Measurements from ENCODE around the gene SFXN3. TPM values are rescaled to one million over a fixed set of nuclear protein-coding genes. Genes with fewer than 3 reads are reported as not detected.

Gene SFXN3
- total RNA-seq, 2 experiments from 2014 or later: 12.6 to 13.9 TPM

GRCh38 chr10:101007915-101008822, 22.9 kb upstream of the SFXN3 start:
- Mint-ChIP-seq H3K4me3 (no peak overlapping the region), H3K4me1 (peaks cover 5% of the 10 kb centered on the region), H3K27me3 (peaks cover 2% of the 10 kb centered on the region), H3K36me3 (no peaks in the 10 kb centered on the region), H3K27ac (no peak overlapping the region), H3K9me3 (no peaks in the 10 kb centered on the region)
- no peak for DNase-seq

- no peak overlapping the region for H3K4me3 Mint-ChIP-seq
- no peak for DNase-seq
- no peaks in the 10 kb centered on the region for H3K36me3 Mint-ChIP-seq
- H3K27ac Mint-ChIP-seq: no peak overlapping the region
- peaks cover 10% of the 10 kb centered on the region for H3K4me1 Mint-ChIP-seq
- H3K27me3 Mint-ChIP-seq: peaks cover 6% of the 10 kb centered on the region
- H3K9me3 Mint-ChIP-seq: no peaks in the 10 kb centered on the region
Measured at GRCh38 chr10:101008823-101009423, 22.1 kb upstream of the SFXN3 start.

GRCh38 chr10:101010329-101010728, 20.7 kb upstream of the SFXN3 start:
- Mint-ChIP-seq H3K36me3 (no peaks in the 10 kb centered on the region), H3K4me1 (peaks cover 19% of the 10 kb centered on the region), H3K27ac (no peak overlapping the region), H3K9me3 (no peaks in the 10 kb centered on the region), H3K27me3 (peaks cover 20% of the 10 kb centered on the region), H3K4me3 (no peak overlapping the region)
- DNase-seq: no peak

GRCh38 chr10:101011517-101012423, 19.3 kb upstream of the SFXN3 start:
- H3K4me1 Mint-ChIP-seq: peaks cover 20% of the 10 kb centered on the region
- H3K4me3 Mint-ChIP-seq: no peak overlapping the region
- no peak for DNase-seq
- peaks cover 31% of the 10 kb centered on the region for H3K27me3 Mint-ChIP-seq
- no peak overlapping the region for H3K27ac Mint-ChIP-seq
- H3K9me3 Mint-ChIP-seq: no peaks in the 10 kb centered on the region
- H3K36me3 Mint-ChIP-seq: no peaks in the 10 kb centered on the region

GRCh38 chr10:101012525-101013364, 18.3 kb upstream of the SFXN3 start:
- H3K27me3 Mint-ChIP-seq: peaks cover 40% of the 10 kb centered on the region
- no peak overlapping the region for H3K4me3 Mint-ChIP-seq

GRCh38 chr10:101013365-101013825, 17.6 kb upstream of the SFXN3 start:
- H3K9me3 Mint-ChIP-seq: no peaks in the 10 kb centered on the region
- H3K27me3 Mint-ChIP-seq: peaks cover 45% of the 10 kb centered on the region
- peak overlapping the region; percentile 64 for H3K27ac Mint-ChIP-seq
- H3K36me3 Mint-ChIP-seq: no peaks in the 10 kb centered on the region
- H3K4me1 Mint-ChIP-seq: peaks cover 22% of the 10 kb centered on the region
- peak overlapping the region; percentile 50 for H3K4me3 Mint-ChIP-seq
- DNase-seq: no peak

More at GRCh38 chr10:101012525-101013364, 18.3 kb upstream of the SFXN3 start:
- Mint-ChIP-seq H3K4me1 (peaks cover 20% of the 10 kb centered on the region), H3K27ac (peak overlapping the region; percentile 64), H3K36me3 (no peaks in the 10 kb centered on the region), H3K9me3 (no peaks in the 10 kb centered on the region)
- DNase-seq: peak; percentile 80

- H3K4me1 Mint-ChIP-seq: peaks cover 25% of the 10 kb centered on the region
- DNase-seq: peak; percentile 75
- H3K4me3 Mint-ChIP-seq: no peak overlapping the region
- no peak overlapping the region for H3K27ac Mint-ChIP-seq
- no peaks in the 10 kb centered on the region for H3K36me3 Mint-ChIP-seq
- no peaks in the 10 kb centered on the region for H3K9me3 Mint-ChIP-seq
- peaks cover 53% of the 10 kb centered on the region for H3K27me3 Mint-ChIP-seq
Measured at GRCh38 chr10:101014230-101014884, 16.7 kb upstream of the SFXN3 start.

- no peak overlapping the region for H3K4me3 Mint-ChIP-seq
- H3K9me3 Mint-ChIP-seq: no peaks in the 10 kb centered on the region
- peaks cover 26% of the 10 kb centered on the region for H3K4me1 Mint-ChIP-seq
- DNase-seq: no peak
- H3K36me3 Mint-ChIP-seq: no peaks in the 10 kb centered on the region
- H3K27me3 Mint-ChIP-seq: peaks cover 58% of the 10 kb centered on the region
- H3K27ac Mint-ChIP-seq: no peak overlapping the region
Measured at GRCh38 chr10:101014966-101015581, 16.0 kb upstream of the SFXN3 start.

- Mint-ChIP-seq H3K4me3 (no peak overlapping the region), H3K36me3 (no peaks in the 10 kb centered on the region), H3K27ac (no peak overlapping the region), H3K4me1 (peaks cover 26% of the 10 kb centered on the region), H3K9me3 (no peaks in the 10 kb centered on the region), H3K27me3 (peaks cover 62% of the 10 kb centered on the region)
- no peak for DNase-seq
Measured at GRCh38 chr10:101015582-101015973, 15.5 kb upstream of the SFXN3 start.

- no peak for DNase-seq
- H3K4me1 Mint-ChIP-seq: peaks cover 26% of the 10 kb centered on the region
- peaks cover 69% of the 10 kb centered on the region for H3K27me3 Mint-ChIP-seq
- no peaks in the 10 kb centered on the region for H3K36me3 Mint-ChIP-seq
- H3K4me3 Mint-ChIP-seq: no peak overlapping the region
- H3K27ac Mint-ChIP-seq: no peak overlapping the region
- no peaks in the 10 kb centered on the region for H3K9me3 Mint-ChIP-seq
Measured at GRCh38 chr10:101016814-101017213, 14.2 kb upstream of the SFXN3 start.

GRCh38 chr10:101018118-101018599, 12.9 kb upstream of the SFXN3 start:
- Mint-ChIP-seq H3K27ac (no peak overlapping the region), H3K4me1 (peaks cover 21% of the 10 kb centered on the region), H3K36me3 (no peaks in the 10 kb centered on the region), H3K4me3 (no peak overlapping the region), H3K27me3 (peaks cover 72% of the 10 kb centered on the region), H3K9me3 (no peaks in the 10 kb centered on the region)
- no peak for DNase-seq

- peak; percentile 85 for DNase-seq
- no peak overlapping the region for H3K27ac Mint-ChIP-seq
- no peaks in the 10 kb centered on the region for H3K36me3 Mint-ChIP-seq
- no peaks in the 10 kb centered on the region for H3K9me3 Mint-ChIP-seq
- peaks cover 17% of the 10 kb centered on the region for H3K4me1 Mint-ChIP-seq
- H3K4me3 Mint-ChIP-seq: no peak overlapping the region
- H3K27me3 Mint-ChIP-seq: peaks cover 67% of the 10 kb centered on the region
Measured at GRCh38 chr10:101018600-101019439, 12.2 kb upstream of the SFXN3 start.

GRCh38 chr10:101019440-101019703, 11.7 kb upstream of the SFXN3 start:
- peaks cover 13% of the 10 kb centered on the region for H3K4me1 Mint-ChIP-seq
- H3K27ac Mint-ChIP-seq: no peak overlapping the region
- no peak for DNase-seq
- H3K36me3 Mint-ChIP-seq: no peaks in the 10 kb centered on the region
- H3K27me3 Mint-ChIP-seq: peaks cover 64% of the 10 kb centered on the region
- H3K9me3 Mint-ChIP-seq: no peaks in the 10 kb centered on the region
- no peak overlapping the region for H3K4me3 Mint-ChIP-seq
